Measurements from ENCODE around the gene KIF3B. TPM values are rescaled to one million over a fixed set of nuclear protein-coding genes. Genes with fewer than 3 reads are reported as not detected.
"Not testable (repeated sequence)": the region's sequence is repeated elsewhere in the genome, so short reads cannot be mapped to it uniquely, and the experiment has no call there.

KIF3B gene
- total and polyA plus RNA-seq, 2 of the 13 experiments (the other 11 are each of a cell fraction or from before 2014, with no cell fraction given), result 23.6 to 28.8 TPM

DNA sequence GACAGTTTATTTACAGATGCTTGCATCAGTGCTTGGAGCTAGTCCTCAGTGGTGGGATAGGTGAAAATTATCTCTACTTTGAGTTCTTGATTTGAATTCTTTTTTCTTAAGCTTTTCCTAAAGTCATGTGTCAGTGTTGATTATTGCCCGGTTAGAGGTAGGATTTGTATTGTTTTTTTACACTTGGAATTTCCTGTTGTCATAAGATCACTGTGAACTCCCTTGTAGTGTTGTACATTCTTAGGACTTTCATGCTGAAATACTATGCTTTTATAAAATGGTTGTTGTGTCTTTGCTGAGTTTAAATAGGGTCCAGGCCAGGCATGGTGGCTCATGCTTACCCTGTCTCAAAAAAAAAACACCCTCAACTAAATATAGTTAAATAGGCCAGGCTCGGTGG lies 101.0 kb downstream of the KIF3B start (continued):
- TF ChIP-seq, protein P1, sequence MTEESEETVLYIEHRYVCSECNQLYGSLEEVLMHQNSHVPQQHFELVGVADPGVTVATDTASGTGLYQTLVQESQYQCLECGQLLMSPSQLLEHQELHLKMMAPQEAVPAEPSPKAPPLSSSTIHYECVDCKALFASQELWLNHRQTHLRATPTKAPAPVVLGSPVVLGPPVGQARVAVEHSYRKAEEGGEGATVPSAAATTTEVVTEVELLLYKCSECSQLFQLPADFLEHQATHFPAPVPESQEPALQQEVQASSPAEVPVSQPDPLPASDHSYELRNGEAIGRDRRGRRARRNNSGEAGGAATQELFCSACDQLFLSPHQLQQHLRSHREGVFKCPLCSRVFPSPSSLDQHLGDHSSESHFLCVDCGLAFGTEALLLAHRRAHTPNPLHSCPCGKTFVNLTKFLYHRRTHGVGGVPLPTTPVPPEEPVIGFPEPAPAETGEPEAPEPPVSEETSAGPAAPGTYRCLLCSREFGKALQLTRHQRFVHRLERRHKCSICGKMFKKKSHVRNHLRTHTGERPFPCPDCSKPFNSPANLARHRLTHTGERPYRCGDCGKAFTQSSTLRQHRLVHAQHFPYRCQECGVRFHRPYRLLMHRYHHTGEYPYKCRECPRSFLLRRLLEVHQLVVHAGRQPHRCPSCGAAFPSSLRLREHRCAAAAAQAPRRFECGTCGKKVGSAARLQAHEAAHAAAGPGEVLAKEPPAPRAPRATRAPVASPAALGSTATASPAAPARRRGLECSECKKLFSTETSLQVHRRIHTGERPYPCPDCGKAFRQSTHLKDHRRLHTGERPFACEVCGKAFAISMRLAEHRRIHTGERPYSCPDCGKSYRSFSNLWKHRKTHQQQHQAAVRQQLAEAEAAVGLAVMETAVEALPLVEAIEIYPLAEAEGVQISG (CRISPR knock-in tag; IDR thresholded peaks at IDR 0.05), result no peak
- TF ChIP-seq ZNF253 (CRISPR knock-in tag; IDR thresholded peaks at IDR 0.05; ENCODE audit: borderline replicate concordance), result no peak

DNA sequence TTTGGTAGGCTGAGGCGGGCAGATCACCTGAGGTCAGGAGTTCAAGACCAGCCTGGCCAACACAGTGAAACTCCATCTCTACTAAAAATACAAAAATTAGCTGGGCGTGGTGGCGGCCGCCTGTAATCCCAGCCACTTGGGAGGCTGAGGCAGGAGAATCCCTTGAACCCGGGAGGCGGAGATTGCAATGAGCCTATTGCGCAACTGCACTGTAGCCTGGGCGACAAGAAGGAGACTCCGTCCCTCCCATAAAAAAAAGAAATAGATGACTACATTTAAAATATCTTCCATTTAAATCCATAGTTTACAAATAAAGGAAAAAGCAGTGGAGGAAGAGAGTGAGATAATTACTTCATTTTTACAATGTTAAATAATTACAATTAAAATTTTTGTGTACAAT lies 102.6 kb downstream of the KIF3B start:
- TF ChIP-seq CEBPB (IDR thresholded peaks at IDR 0.05; ENCODE audit: borderline replicate concordance, low read depth, low read length) (peak; percentile 91), ZNF460 (CRISPR knock-in tag; IDR thresholded peaks at IDR 0.05; ENCODE audit: borderline replicate concordance) (peak; percentile 14; the same call in 1 of the 2 replicates), CEBPG (CRISPR knock-in tag; IDR thresholded peaks at IDR 0.05) (peak; percentile 77)
- peaks cover 45% of the 10 kb centered on the region for H4K20me1 ChIP-seq (ENCODE audit: insufficient read depth, low read length)
- H2AFZ ChIP-seq (ENCODE audit: low read length); DNase-seq (ENCODE audit: low spot score); H3K27me3 ChIP-seq (ENCODE audit: control insufficient read depth in 1 of 2, insufficient read depth in 2 of 2, low read length in 2 of 2); CTCF ChIA-PET (ENCODE audit: low intra/inter-chr PET ratio, low total read pairs); H3K9ac ChIP-seq (ENCODE audit: insufficient read depth, low read depth, low read length); FAIRE-seq; H3K27ac ChIP-seq (ENCODE audit: extremely low read length, insufficient read depth, low read length); H3K4me2 ChIP-seq (ENCODE audit: low read depth, low read length); BruUV-seq (replicated peaks); ATAC-seq; POLR2A ChIA-PET; H3K4me3 ChIP-seq (replicated peaks in 1 of 3; ENCODE audit: insufficient read depth in 1 of 3, low read depth in 2 of 3, low read length in 3 of 3); in situ Hi-C loops (cut with HindIII; ENCODE audit: extremely low pct_ligation_motif_present, low pct_unique_long_range_greater_than_20kb); H3K9me3 ChIP-seq (ENCODE audit: low read length): not testable (repeated sequence)
- peaks cover 8 to 55% of the 10 kb centered on the region in 2 experiments for H3K36me3 ChIP-seq (replicated peaks in 1 of 2; ENCODE audit: control insufficient read depth in 1 of 2, insufficient read depth in 2 of 2, low read length in 2 of 2)
- intact Hi-C loops (cut with micrococcal nuclease; ENCODE audit: unreplicated experiment), result loop anchor here (5.0 kb wide), 1 partner anchor 102 kb away; no protein-coding TSS in a partner anchor
- H3K79me2 ChIP-seq (ENCODE audit: insufficient read depth, low read length), result peaks cover 71% of the 10 kb centered on the region
- WGBS (ENCODE audit: low lambda C conversion rate), result 96% methylated on average over 9 of the region's 9 CpGs
- H3K4me1 ChIP-seq (ENCODE audit: insufficient read depth, low read length), result peaks cover 44% of the 10 kb centered on the region
